Left lobe of liver (tissue), 2 donors: ENCODE measurements around the gene WNT7A. TPM values are rescaled to one million over a fixed set of nuclear protein-coding genes. Genes with fewer than 3 reads are reported as not detected.

Source experiments
- ATAC-seq: fragments of 200-7000 bp; cut with Tn5 transposase; one replicate; pipeline ENCODE4 v1.9.1; 2020; ENCODE audit warnings: mild to moderate bottlenecking, moderate library complexity
- DNase-seq: peaks from one replicate; pipeline ENCODE4 v3.0.0-alpha.2; 2020; ENCODE audit warnings: low spot score
- total RNA-seq: library from RNA; stranded (reverse); gene quantifications from one replicate; pipeline ENCODE4 v1.2.1, GENCODE V29; 2021
- donor health status: DM: no; HTN: no; CAD: no; lungs with moderate emphysema.
- donor health status: DM: no; HTN: yes; CAD: no.

The WNT7A gene
- total RNA-seq, 1 donor from 2014 or later = not detected

GRCh38 chr3:13798401-13798800, 81.5 kb downstream of the WNT7A start:
- DNase-seq (no peak), ATAC-seq (no peak)

GRCh38 chr3:13796701-13797460, 83.0 kb downstream of the WNT7A start:
- ATAC-seq = no peak

GRCh38 chr3:13795816-13796215, 84.1 kb downstream of the WNT7A start:
- no peak for ATAC-seq
- DNase-seq = no peak

More at GRCh38 chr3:13796701-13797460, 83.0 kb downstream of the WNT7A start:
- no peak for DNase-seq

- ATAC-seq = no peak
Observed at GRCh38 chr3:13794322-13794721, 85.5 kb downstream of the WNT7A start.

GRCh38 chr3:13793451-13793850, 86.4 kb downstream of the WNT7A start:
- ATAC-seq = no peak
- DNase-seq = no peak

More at GRCh38 chr3:13794322-13794721, 85.5 kb downstream of the WNT7A start:
- no peak for DNase-seq

GRCh38 chr3:13792512-13793371, 87.1 kb downstream of the WNT7A start:
- ATAC-seq (no peak), DNase-seq (no peak)

GRCh38 chr3:13792051-13792490, 87.8 kb downstream of the WNT7A start:
- DNase-seq (no peak), ATAC-seq (no peak)

- DNase-seq (no peak), ATAC-seq (no peak)
Observed at GRCh38 chr3:13791198-13792050, 88.4 kb downstream of the WNT7A start.

- ATAC-seq (no peak), DNase-seq (no peak)
Observed at GRCh38 chr3:13790376-13791197, 89.3 kb downstream of the WNT7A start.

- DNase-seq (no peak), ATAC-seq (no peak)
Observed at GRCh38 chr3:13788522-13789424, 91.1 kb downstream of the WNT7A start.

GRCh38 chr3:13787533-13788132, 92.2 kb downstream of the WNT7A start:
- ATAC-seq (no peak), DNase-seq (no peak)

- ATAC-seq (no peak), DNase-seq (no peak)
Observed at GRCh38 chr3:13786811-13787210, 93.1 kb downstream of the WNT7A start.

GRCh38 chr3:13785853-13786436, 93.9 kb downstream of the WNT7A start:
- DNase-seq (no peak), ATAC-seq (no peak)

GRCh38 chr3:13785351-13785750, 94.5 kb downstream of the WNT7A start:
- ATAC-seq (no peak), DNase-seq (no peak)

- ATAC-seq (no peak), DNase-seq (no peak)
Observed at GRCh38 chr3:13783476-13783875, 96.4 kb downstream of the WNT7A start.

- DNase-seq (no peak), ATAC-seq (peak; percentile 44)
Observed at GRCh38 chr3:13782501-13782900, 97.4 kb downstream of the WNT7A start.

- DNase-seq (no peak), ATAC-seq (no peak)
Observed at GRCh38 chr3:13781417-13781816, 98.5 kb downstream of the WNT7A start.

GRCh38 chr3:13780432-13781176, 99.3 kb downstream of the WNT7A start:
- no peak for ATAC-seq
- DNase-seq = no peak
